ENCODE measurements around the gene RTCA. TPM values are rescaled to one million over a fixed set of nuclear protein-coding genes. Genes with fewer than 3 reads are reported as not detected.

RTCA gene
- total RNA-seq, 2 experiments from 2014 or later: 47.8 to 53.0 TPM

DNA sequence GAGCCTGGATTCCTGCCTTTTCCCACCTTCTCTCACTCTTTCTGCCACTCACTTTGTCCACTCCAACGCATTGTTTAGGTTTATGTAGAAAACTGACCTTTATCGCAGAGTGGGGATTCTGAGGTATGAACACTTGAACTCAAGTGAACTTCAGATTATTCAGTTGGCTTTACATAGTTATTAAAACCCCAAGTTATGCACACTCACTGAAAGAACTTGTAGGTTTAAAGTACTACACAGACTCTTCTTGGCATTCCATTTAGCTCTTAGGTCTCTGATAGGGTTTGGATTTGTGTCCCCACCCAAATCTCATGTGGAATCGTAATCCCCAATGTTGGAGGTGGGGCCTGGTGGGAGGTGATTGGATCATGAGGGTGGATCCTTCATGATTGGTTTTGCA is 39.9 kb downstream of the RTCA start:
- Mint-ChIP-seq H3K4me1 (peaks cover 17% of the 10 kb centered on the region), H3K27ac (no peak overlapping the region), H3K27me3 (no peaks in the 10 kb centered on the region), H3K9me3 (ENCODE audit: low read depth) (peaks cover 5% of the 10 kb centered on the region), H3K4me3 (no peak overlapping the region), H3K36me3 (ENCODE audit: low read depth) (no peaks in the 10 kb centered on the region)
- ChIA-PET POLR2A (no interaction called here), CTCF (no interaction called here)
- no peak for ATAC-seq
- DNase-seq: no peak
- intact Hi-C loops (cut with DNase I, micrococcal nuclease): no loop called here

DNA sequence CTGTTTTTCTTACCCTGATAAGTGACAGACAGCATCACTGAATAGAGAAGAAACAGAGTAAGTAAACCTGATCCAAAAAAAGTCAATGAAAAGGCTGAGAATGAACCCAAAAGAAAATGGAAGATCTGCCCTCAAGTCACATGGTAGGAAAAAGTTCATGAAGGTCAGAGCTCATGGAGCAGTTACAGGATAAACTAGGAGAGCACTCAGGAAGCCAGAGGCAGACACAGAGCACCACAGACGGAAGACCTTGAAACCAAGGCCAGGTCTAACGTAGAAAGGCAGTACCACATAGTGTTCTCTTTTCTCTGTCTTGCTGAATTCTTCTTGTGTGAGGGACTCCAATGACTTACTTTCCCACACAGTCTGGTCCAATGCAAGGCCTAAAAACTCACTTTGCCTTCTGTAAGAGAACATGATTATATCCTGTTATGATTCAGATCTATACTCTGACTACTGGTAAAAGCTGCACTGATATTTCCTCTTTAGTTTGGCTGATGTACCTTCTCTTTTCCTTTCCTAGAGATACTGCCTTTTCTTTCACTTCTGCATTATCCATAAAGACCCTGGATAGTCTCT is 40.8 kb downstream of the RTCA start:
- intact Hi-C loops (cut with DNase I, micrococcal nuclease): no loop called here
- peak; percentile 87 for ATAC-seq

DNA sequence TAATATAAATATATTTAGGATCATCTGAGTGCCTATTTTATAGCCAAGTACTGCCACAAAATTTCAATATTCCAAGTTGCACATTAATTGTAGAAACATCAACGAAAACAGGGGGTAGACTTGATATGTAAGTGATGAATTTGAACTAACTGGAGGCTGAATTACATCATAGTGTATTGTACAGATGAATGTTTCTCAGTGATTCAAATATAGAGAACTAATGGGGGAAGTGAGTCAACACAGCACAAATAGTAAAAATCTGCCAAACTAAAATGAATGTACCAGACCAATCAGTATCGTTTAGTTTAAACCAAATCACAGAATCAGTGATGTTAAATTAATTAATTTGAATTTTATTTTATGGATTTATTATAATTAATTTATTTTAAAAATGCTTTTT is 42.8 kb downstream of the RTCA start:
- Mint-ChIP-seq H3K4me3 (no peak overlapping the region), H3K27ac (no peak overlapping the region), H3K36me3 (ENCODE audit: low read depth) (no peaks in the 10 kb centered on the region), H3K27me3 (no peaks in the 10 kb centered on the region), H3K4me1 (peaks cover 17% of the 10 kb centered on the region), H3K9me3 (ENCODE audit: low read depth) (peaks cover 5% of the 10 kb centered on the region)
- intact Hi-C loops (cut with DNase I, micrococcal nuclease): loop anchor here (2.0 kb wide), 2 partner anchors 44 to 78 kb away; partner anchors contain the start of gene CDC14A (in 1 of the 2)
- DNase-seq (no peak), ATAC-seq (peak; percentile 63)
- POLR2A ChIA-PET: no interaction called here
- CTCF ChIA-PET: interaction anchor here (1.0 to 1.3 kb wide), 2 partner anchors 147 to 151 kb away, joined by 3 to 4 read pairs; no protein-coding TSS in a partner anchor

More for the DNA sequence above, 40.8 kb downstream of the RTCA start:
- peak; percentile 12 for DNase-seq
- no peaks in the 10 kb centered on the region for H3K36me3 Mint-ChIP-seq (ENCODE audit: low read depth)
- H3K27me3 Mint-ChIP-seq: no peaks in the 10 kb centered on the region
- H3K9me3 Mint-ChIP-seq (ENCODE audit: low read depth): peaks cover 5% of the 10 kb centered on the region
- peak overlapping the region; percentile 32 for H3K27ac Mint-ChIP-seq
- ChIA-PET CTCF (interaction anchor here (0.5 to 1.3 kb wide), 2 partner anchors 152 to 420 kb away, joined by 4 to 7 read pairs; no protein-coding TSS in a partner anchor), POLR2A (interaction anchor here (0.6 to 0.7 kb wide), 2 partner anchors 12 to 192 kb away, joined by 3 to 4 read pairs; no protein-coding TSS in a partner anchor)
- peaks cover 17% of the 10 kb centered on the region for H3K4me1 Mint-ChIP-seq
- no peak overlapping the region for H3K4me3 Mint-ChIP-seq

DNA sequence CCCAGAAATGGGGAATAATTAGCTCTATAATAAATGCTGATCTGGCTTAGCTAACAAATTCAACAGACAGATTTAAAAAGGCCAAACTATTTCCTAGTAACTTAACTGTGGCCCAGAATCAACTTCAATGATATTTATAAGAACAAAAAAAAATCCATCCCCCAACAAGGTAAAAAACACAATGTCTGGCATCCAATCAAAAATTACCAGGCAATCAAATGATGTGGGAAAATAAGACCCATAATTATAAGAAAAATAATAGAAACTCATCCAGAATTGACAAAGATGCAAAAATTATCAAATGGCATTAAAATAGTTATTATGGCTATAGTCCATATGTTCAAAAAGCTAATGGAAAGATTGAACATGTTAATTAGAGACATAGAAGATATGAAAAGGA is 43.8 kb downstream of the RTCA start:
- ChIA-PET POLR2A (no interaction called here), CTCF (interaction anchor here (1.0 to 1.3 kb wide), 3 partner anchors 46 to 150 kb away, joined by 3 to 4 read pairs (median 4); no protein-coding TSS in a partner anchor)
- Mint-ChIP-seq H3K27me3 (no peaks in the 10 kb centered on the region), H3K36me3 (ENCODE audit: low read depth) (no peaks in the 10 kb centered on the region), H3K4me3 (no peak overlapping the region), H3K9me3 (ENCODE audit: low read depth) (peaks cover 5% of the 10 kb centered on the region), H3K27ac (no peak overlapping the region), H3K4me1 (peaks cover 17% of the 10 kb centered on the region)
- intact Hi-C loops (cut with DNase I, micrococcal nuclease): loop anchor here (2.0 kb wide), 2 partner anchors 43 to 79 kb away; partner anchors contain the start of gene CDC14A (in 1 of the 2)
- DNase-seq (no peak), ATAC-seq (no peak)

DNA sequence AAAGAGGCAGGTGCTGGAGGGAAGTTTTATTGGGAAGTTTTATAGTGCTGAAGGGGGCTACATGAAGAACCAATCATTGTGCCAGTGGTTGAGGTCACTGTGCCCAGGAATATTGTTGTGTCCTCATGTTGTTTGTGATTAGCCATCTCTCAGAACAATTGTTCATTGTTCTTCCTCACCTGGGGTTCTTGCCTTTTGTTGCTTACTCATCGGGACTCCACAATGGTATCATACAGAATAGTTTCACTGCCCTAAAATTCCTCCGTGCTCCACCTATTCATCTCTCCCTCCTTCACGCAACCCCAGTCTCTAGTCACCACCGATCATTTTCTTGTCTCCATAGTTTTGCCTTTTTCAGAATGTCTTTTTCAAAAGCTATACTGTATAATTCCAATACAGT is 47.4 kb downstream of the RTCA start:
- peaks cover 4% of the 10 kb centered on the region for H3K4me1 Mint-ChIP-seq
- H3K9me3 Mint-ChIP-seq (ENCODE audit: low read depth): peaks cover 13% of the 10 kb centered on the region
- H3K27me3 Mint-ChIP-seq: no peaks in the 10 kb centered on the region
- POLR2A ChIA-PET: no interaction called here
- DNase-seq (no peak), ATAC-seq (no peak)
- no peaks in the 10 kb centered on the region for H3K36me3 Mint-ChIP-seq (ENCODE audit: low read depth)
- intact Hi-C loops (cut with DNase I, micrococcal nuclease): no loop called here
- H3K27ac Mint-ChIP-seq: no peak overlapping the region
- H3K4me3 Mint-ChIP-seq: no peak overlapping the region
- CTCF ChIA-PET: interaction anchor here (0.5 to 0.7 kb wide), 2 partner anchors 23 to 40 kb away, joined by 3 read pairs; no protein-coding TSS in a partner anchor

DNA sequence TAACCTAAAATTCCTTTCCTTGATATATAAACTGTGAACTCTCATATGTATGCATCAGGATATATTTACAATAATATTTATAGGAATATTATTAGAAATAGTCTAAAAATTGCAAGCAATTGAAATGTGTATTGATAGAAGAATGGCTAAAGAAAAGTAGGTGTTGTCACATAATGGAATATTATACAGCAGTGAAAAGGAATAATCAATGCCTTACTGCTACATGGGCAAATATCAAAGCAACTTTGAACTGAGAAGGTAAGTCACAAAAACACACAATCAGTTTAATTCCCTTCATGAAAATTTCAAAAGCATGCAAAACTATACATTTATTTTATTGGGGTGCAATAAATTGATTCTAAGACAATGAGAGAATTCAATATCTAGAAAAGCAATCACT is 50.6 kb downstream of the RTCA start:
- no peaks in the 10 kb centered on the region for H3K4me1 Mint-ChIP-seq
- POLR2A ChIA-PET: no interaction called here

DNA sequence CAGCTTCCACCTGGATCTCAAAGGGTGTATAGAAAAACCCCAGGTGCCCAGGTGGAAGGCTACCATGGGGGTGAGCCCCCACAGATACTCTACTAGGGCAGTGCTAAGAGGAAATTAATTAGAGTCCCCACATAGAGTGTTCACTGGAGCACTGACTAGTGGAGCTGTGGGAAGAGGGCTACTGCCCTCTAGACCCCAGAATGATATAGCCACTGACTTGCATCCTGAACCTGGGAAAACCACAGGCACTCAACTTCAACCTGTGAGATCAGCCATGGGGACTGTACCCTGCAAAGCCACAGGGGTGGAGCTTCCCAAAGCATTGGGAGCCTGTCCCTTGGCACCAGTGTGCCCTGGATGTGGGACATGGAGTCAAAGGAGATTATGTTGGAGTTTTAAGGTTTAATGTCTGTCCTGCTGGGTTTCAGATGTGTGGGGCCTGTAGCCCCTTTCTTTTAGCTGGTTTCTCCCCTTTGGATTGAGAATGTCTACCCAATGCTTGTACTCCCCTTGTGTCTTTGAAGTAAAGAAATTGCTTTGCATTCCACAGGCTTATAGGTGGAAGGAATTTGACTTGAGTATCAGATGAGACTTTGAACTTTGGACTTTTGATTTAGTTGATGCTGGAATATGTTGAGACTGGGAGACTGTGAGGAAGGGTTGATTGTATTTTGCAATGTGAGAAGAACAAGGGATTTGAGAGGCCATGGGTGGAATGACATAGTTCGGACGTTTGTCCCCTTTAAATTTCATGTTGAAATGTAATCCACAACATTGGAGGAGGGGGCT is 54.5 kb downstream of the RTCA start:
- Mint-ChIP-seq H3K4me3 (no peak overlapping the region), H3K4me1 (peaks cover 12% of the 10 kb centered on the region), H3K27me3 (no peaks in the 10 kb centered on the region), H3K27ac (no peak overlapping the region), H3K36me3 (ENCODE audit: low read depth) (peaks cover 5% of the 10 kb centered on the region), H3K9me3 (ENCODE audit: low read depth) (peaks cover 13% of the 10 kb centered on the region)
- ChIA-PET CTCF (no interaction called here), POLR2A (no interaction called here)
- ATAC-seq (no peak), DNase-seq (no peak)
- intact Hi-C loops (cut with DNase I, micrococcal nuclease): no loop called here

More for the DNA sequence above, 50.6 kb downstream of the RTCA start:
- H3K9me3 Mint-ChIP-seq (ENCODE audit: low read depth): peaks cover 15% of the 10 kb centered on the region
- H3K36me3 Mint-ChIP-seq (ENCODE audit: low read depth): peaks cover 5% of the 10 kb centered on the region
- no peak for ATAC-seq
- CTCF ChIA-PET: interaction anchor here (1.4 kb wide), 1 partner anchor 15 kb away, joined by 4 read pairs; no protein-coding TSS in a partner anchor
- H3K4me3 Mint-ChIP-seq: no peak overlapping the region
- intact Hi-C loops (cut with DNase I, micrococcal nuclease): no loop called here
- H3K27ac Mint-ChIP-seq: no peak overlapping the region
- H3K27me3 Mint-ChIP-seq: no peaks in the 10 kb centered on the region
- DNase-seq: no peak

DNA sequence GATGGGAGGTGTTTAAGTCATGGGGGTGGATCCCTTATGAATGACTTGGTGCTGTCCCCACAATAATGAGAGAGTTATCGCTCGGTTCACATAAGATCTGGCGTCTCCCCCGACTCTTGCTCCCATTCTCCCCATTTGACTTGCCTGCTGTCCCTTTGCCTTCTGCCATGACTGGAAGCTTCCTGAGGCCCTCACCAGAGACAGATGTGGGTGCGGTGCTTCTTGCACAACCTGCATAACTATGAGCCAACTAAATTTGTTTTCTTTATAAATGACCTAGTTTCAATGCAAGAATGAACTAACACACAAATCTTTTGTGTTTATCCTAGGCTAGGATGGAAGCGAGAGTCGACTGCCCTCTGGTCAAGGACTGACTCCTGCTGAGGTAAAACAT is 55.1 kb downstream of the RTCA start:
- H3K4me3 Mint-ChIP-seq: no peak overlapping the region
- ChIA-PET POLR2A (no interaction called here), CTCF (no interaction called here)
- peaks cover 5% of the 10 kb centered on the region for H3K36me3 Mint-ChIP-seq (ENCODE audit: low read depth)
- intact Hi-C loops (cut with DNase I, micrococcal nuclease): no loop called here
- peaks cover 9% of the 10 kb centered on the region for H3K9me3 Mint-ChIP-seq (ENCODE audit: low read depth)
- H3K4me1 Mint-ChIP-seq: peaks cover 12% of the 10 kb centered on the region
- H3K27ac Mint-ChIP-seq: no peak overlapping the region
- H3K27me3 Mint-ChIP-seq: no peaks in the 10 kb centered on the region
- DNase-seq: no peak
- no peak for ATAC-seq

DNA sequence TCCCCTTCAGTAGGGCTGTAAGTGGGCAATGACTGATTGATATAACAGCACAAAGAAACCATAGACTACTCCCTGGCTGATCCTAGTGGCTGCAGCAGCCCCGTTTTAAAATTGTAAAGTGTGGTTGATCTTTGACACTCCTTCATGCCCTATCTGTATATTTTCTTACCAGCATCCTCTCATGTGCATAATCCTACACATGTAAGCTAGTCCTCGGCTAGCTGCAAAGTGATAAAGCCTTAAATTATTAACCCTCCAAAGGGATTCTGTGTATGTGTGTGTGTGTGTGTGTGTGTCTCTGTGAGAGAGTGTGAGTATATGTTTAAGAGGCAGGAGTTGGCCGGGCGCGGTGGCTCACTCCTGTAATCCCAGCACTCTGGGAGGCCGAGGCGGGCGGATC is 55.5 kb downstream of the RTCA start:
- intact Hi-C loops (cut with DNase I, micrococcal nuclease): no loop called here
- ChIA-PET CTCF (no interaction called here), POLR2A (interaction anchor here (0.7 kb wide), 1 partner anchor 797 kb away, joined by 3 read pairs; no protein-coding TSS in a partner anchor)
- DNase-seq: no peak
- Mint-ChIP-seq H3K4me3 (no peak overlapping the region), H3K4me1 (peaks cover 12% of the 10 kb centered on the region), H3K27ac (no peak overlapping the region), H3K9me3 (ENCODE audit: low read depth) (peaks cover 9% of the 10 kb centered on the region), H3K36me3 (ENCODE audit: low read depth) (peaks cover 5% of the 10 kb centered on the region), H3K27me3 (no peaks in the 10 kb centered on the region)
- ATAC-seq: no peak

DNA sequence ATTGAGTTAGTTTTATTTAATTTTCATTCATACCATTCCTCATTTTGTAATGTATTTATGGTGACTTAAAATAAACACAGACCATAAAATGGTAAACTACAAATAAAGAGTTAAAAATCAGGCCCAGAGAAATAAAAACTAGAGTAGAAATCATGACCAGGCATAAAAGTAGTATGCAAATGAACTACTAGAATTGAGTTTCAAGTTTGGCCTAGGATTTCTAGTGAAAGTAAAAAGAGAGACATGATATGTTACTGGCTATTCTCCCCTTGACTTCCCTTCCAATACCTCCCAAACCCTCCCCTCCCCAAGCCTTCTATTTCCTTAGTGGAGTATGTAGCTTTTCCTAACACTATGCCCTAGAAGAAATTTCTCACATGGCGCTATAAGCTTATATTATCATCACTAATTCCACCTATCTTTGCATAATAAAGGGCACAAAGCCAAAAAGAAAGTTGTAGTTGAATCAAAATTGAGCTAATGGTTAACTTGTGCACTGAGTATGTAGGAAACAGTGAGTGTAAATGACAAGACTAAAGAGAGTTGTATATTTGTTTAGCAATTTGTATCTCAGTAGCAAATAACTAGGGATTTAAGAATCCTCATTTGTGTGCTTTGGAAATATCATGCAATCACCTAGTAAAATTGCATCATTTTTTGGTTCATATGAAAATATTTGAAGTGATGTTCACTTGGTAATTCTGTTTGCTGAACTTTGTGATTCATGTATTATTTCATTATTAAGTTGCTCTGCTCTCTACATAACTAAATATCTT is 56.6 kb downstream of the RTCA start:
- Mint-ChIP-seq H3K9me3 (ENCODE audit: low read depth) (peaks cover 7% of the 10 kb centered on the region), H3K36me3 (ENCODE audit: low read depth) (peaks cover 5% of the 10 kb centered on the region), H3K27me3 (no peaks in the 10 kb centered on the region), H3K4me3 (no peak overlapping the region), H3K27ac (peak overlapping the region; percentile 83), H3K4me1 (peaks cover 12% of the 10 kb centered on the region)
- ChIA-PET POLR2A (no interaction called here), CTCF (no interaction called here)
- ATAC-seq (no peak), DNase-seq (no peak)
- intact Hi-C loops (cut with DNase I, micrococcal nuclease): no loop called here

DNA sequence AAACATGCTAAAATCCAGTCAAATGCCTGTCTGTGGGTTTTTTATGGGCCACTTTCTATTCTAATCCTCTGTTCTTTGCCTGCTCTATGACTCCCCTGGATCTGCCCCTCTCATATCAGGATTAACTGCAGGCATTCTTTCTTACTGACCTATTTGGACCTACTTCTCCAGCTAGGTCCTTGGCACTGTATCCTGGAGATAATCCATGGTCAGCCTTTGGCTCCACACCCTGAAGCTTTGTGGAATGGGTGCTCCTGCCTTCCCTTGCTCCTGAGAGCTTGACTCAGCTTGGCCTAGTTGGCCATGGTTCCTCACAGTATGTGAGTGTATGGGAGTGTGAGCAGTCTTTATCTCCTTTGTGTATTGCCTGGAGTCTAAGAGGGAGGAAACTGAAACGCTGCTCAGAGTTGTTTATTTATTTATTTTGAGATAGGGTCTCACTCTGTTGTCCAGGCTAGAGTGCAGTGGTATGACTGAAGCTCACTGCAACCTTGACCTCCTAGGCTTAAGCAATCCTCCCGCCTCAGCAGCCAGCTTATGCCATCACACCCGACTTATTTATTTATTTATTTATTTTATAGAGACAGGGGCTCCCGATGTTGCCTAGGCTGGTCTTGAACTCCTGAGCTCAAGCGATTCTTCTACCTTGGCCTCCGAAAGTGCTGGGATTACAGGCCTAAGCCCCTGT is 57.5 kb downstream of the RTCA start:
- Mint-ChIP-seq H3K4me1 (peaks cover 12% of the 10 kb centered on the region), H3K27me3 (no peaks in the 10 kb centered on the region), H3K27ac (peak overlapping the region; percentile 83), H3K36me3 (ENCODE audit: low read depth) (peaks cover 5% of the 10 kb centered on the region), H3K4me3 (no peak overlapping the region), H3K9me3 (ENCODE audit: low read depth) (peaks cover 7% of the 10 kb centered on the region)
- ChIA-PET CTCF (interaction anchor here (0.6 kb wide), 1 partner anchor 34 kb away, joined by 3 read pairs; no protein-coding TSS in a partner anchor), POLR2A (no interaction called here)
- ATAC-seq (no peak), DNase-seq (no peak)
- intact Hi-C loops (cut with DNase I, micrococcal nuclease): no loop called here

Measured in activated CD4-positive, alpha-beta T cell treated with anti-CD3 and anti-CD28 coated beads for 36 hours (primary cell).